Osteoblast (primary cell): ENCODE results near the gene FAM83D. TPM values are rescaled to one million over a fixed set of nuclear protein-coding genes. Genes with fewer than 3 reads are reported as not detected.

Experiments used
- DNase-seq: peaks from one replicate; pipeline ENCODE4 v3.0.0; 2011; ENCODE audit warnings: low spot score, mixed read lengths; ENCODE audit not compliant: insufficient read length; ENCODE audit errors: missing footprints
- H2AFZ ChIP-seq: 2 replicates; pipeline ENCODE4 v1.6.0; 2011; ENCODE audit warnings: mild to moderate bottlenecking, low read length
- H3K27ac ChIP-seq: 2 replicates; pipeline ENCODE4 v1.5.1; 2011; ENCODE audit warnings: mild to moderate bottlenecking, low read depth, low read length, moderate library complexity
- H3K27me3 ChIP-seq: 2 replicates; pipeline ENCODE4 v1.6.0; 2012; ENCODE audit warnings: mild to moderate bottlenecking, control low read depth, inconsistent platforms, low read length, moderate library complexity; ENCODE audit not compliant: insufficient read depth
- H3K36me3 ChIP-seq: 2 replicates; pipeline ENCODE4 v1.5.1; 2011; ENCODE audit warnings: mild to moderate bottlenecking, low read length, control low read depth, moderate library complexity; ENCODE audit not compliant: insufficient read depth
- H3K4me1 ChIP-seq: 2 replicates; pipeline ENCODE4 v1.5.1; 2011; ENCODE audit warnings: mild to moderate bottlenecking, low read length, control low read depth, moderate library complexity; ENCODE audit not compliant: insufficient read depth
- H3K4me2 ChIP-seq: 2 replicates; pipeline ENCODE4 v1.6.0; 2011; ENCODE audit warnings: mild to moderate bottlenecking, low read length; ENCODE audit not compliant: insufficient read depth
- H3K4me3 ChIP-seq: fragments of 200-600 bp; sonication (generic); 3 replicates; pipeline ENCODE4 v1.5.1; 2012; ENCODE audit warnings: mild to moderate bottlenecking, low read length, inconsistent platforms; ENCODE audit not compliant: insufficient read depth
- H3K79me2 ChIP-seq: 2 replicates; pipeline ENCODE4 v1.6.0; 2012; ENCODE audit warnings: mild to moderate bottlenecking, low read length, control low read depth, inconsistent platforms; ENCODE audit not compliant: insufficient read depth
- H3K9me3 ChIP-seq: 2 replicates; pipeline ENCODE4 v1.5.1; 2011; ENCODE audit warnings: low read depth, low read length, control low read depth
- H4K20me1 ChIP-seq: 2 replicates; pipeline ENCODE4 v1.6.0; 2012; ENCODE audit warnings: mild to moderate bottlenecking, low read length, control low read depth; ENCODE audit not compliant: insufficient read depth
- total RNA-seq: library from RNA; depleted of rRNA; stranded (reverse); fragments of >200 nt; gene quantifications from 2 replicates; pipeline ENCODE4 v1.2.3, GENCODE V29; 2012
- TF ChIP-seq, protein P1 (sequence below): IDR thresholded peaks from 2 replicates; pipeline ENCODE4 v1.5.1; 2011; ENCODE audit warnings: mild to moderate bottlenecking, low read depth, low read length, moderate library complexity; ENCODE audit errors: extremely low read depth

FAM83D gene
- total RNA-seq, 1 donor = 2.2 TPM

DNA sequence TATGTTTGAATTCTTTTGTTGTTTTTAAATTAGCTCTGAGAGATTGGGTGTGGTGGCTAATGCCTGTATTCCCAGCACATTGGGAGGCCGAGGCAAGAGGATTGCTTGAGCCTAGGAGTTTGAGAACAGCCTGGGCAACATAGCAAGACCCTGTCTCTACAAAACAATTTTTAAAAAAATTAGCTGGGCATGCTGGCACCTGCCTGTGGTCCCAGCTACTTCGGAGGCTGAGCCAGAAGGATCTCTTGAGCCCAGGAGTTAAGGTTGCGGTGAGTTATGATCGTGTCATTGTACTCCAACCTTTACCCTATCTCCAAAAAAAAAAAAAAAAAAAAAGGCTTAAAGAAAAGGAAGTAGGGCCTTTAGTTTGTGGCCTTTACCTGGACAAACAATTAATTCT is 58.8 kb downstream of the FAM83D start:
- peaks cover 19% of the 10 kb centered on the region for H3K36me3 ChIP-seq
- no peak overlapping the region for H3K4me3 ChIP-seq
- peak overlapping the region; percentile 2 for H3K27ac ChIP-seq
- peaks cover 8% of the 10 kb centered on the region for H4K20me1 ChIP-seq
- H2AFZ ChIP-seq = no peak overlapping the region
- H3K4me1 ChIP-seq = peaks cover 13% of the 10 kb centered on the region
- no peaks in the 10 kb centered on the region for H3K27me3 ChIP-seq
- DNase-seq = no peak
- peaks cover 12% of the 10 kb centered on the region for H3K79me2 ChIP-seq
- peak overlapping the region; percentile 58 for H3K4me2 ChIP-seq
- TF ChIP-seq, protein P1, sequence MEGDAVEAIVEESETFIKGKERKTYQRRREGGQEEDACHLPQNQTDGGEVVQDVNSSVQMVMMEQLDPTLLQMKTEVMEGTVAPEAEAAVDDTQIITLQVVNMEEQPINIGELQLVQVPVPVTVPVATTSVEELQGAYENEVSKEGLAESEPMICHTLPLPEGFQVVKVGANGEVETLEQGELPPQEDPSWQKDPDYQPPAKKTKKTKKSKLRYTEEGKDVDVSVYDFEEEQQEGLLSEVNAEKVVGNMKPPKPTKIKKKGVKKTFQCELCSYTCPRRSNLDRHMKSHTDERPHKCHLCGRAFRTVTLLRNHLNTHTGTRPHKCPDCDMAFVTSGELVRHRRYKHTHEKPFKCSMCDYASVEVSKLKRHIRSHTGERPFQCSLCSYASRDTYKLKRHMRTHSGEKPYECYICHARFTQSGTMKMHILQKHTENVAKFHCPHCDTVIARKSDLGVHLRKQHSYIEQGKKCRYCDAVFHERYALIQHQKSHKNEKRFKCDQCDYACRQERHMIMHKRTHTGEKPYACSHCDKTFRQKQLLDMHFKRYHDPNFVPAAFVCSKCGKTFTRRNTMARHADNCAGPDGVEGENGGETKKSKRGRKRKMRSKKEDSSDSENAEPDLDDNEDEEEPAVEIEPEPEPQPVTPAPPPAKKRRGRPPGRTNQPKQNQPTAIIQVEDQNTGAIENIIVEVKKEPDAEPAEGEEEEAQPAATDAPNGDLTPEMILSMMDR = no peak
- no peaks in the 10 kb centered on the region for H3K9me3 ChIP-seq

DNA sequence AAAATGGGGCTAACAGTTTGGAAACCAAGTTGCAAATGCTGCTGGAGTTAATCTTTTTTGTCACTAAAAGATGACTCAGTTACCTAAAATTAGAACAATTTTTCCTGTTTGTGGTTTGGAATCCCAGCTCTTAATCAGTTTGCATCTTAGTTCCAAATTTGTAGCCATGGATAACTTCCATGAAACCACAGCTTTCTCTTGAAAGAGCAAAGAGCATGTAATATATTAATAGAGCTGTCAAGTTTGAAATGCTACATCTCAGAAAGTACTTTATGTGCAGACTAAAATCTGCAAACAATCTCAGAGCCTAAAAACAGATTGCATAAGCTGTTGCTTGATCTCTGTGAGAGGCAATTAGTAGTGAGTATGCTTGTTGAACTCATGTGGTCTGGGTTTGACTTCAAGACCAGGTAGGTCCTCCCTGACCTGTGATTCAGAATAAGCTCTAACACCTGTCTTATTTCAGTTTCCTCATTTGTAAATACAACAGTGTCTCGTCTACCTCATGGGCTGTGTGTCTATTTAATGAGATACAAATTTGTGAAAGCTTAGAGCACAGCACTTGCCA is 59.5 kb downstream of the FAM83D start:
- peak; percentile 8 for DNase-seq
- Histone ChIP-seq H3K79me2 (peaks cover 9% of the 10 kb centered on the region), H3K27ac (peak overlapping the region; percentile 31), H3K9me3 (no peaks in the 10 kb centered on the region), H3K36me3 (peaks cover 22% of the 10 kb centered on the region), H3K4me2 (peak overlapping the region; percentile 58), H3K4me1 (peaks cover 13% of the 10 kb centered on the region), H4K20me1 (peaks cover 8% of the 10 kb centered on the region), H2AFZ (no peak overlapping the region), H3K4me3 (no peak overlapping the region), H3K27me3 (no peaks in the 10 kb centered on the region)
- TF ChIP-seq, protein P1 = no peak

DNA sequence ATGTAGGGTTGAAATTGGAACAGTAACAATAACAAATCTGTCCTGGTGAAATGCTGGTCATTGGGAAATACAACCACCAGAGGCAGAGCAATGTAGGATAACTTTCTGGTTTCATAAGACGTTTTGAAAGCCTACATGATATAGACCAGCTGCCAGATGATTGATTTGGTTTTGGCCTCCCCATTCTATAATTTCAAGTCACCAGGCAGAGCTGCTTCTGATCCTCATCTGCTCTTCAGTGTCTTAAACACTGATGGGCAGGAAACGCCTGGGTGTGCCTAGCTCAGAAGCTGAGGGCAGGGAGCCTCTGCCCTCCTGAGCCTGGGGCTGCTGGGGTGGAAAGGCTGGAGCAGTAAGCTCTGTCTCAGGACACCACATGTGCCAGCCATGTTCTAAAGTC is 60.4 kb downstream of the FAM83D start:
- no peak overlapping the region for H2AFZ ChIP-seq
- H3K9me3 ChIP-seq = no peaks in the 10 kb centered on the region
- DNase-seq = no peak
- H3K4me3 ChIP-seq = no peak overlapping the region
- peaks cover 9% of the 10 kb centered on the region for H4K20me1 ChIP-seq
- H3K27me3 ChIP-seq = no peaks in the 10 kb centered on the region
- TF ChIP-seq, protein P1 = no peak
- peaks cover 6% of the 10 kb centered on the region for H3K79me2 ChIP-seq
- H3K4me1 ChIP-seq = peaks cover 13% of the 10 kb centered on the region
- H3K36me3 ChIP-seq = peaks cover 23% of the 10 kb centered on the region
- H3K4me2 ChIP-seq = no peak overlapping the region
- no peak overlapping the region for H3K27ac ChIP-seq

DNA sequence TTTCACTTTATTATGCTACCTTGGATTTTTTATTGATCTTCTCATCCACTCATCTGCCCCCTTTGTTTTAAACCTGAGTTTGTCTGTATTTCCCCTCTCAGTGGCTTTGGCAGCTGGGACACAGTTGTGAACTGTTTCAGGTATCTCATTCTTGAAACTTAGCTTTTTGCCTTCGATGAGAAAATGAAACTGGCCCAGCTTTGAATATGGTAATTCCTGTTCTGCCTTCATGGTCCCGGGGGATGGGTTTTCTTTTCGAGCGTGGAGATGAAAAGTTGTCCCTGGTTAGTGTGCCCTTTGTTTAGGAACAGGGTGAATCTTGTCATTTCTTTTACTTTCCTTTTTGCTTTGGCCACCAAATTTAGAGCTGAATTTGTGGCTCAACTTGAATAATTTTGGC is 61.6 kb downstream of the FAM83D start:
- peaks cover 13% of the 10 kb centered on the region for H3K4me1 ChIP-seq
- H3K27me3 ChIP-seq = no peaks in the 10 kb centered on the region
- H3K27ac ChIP-seq = no peak overlapping the region
- H4K20me1 ChIP-seq = peaks cover 10% of the 10 kb centered on the region
- H2AFZ ChIP-seq = no peak overlapping the region
- H3K79me2 ChIP-seq = peaks cover 6% of the 10 kb centered on the region
- TF ChIP-seq, protein P1 = no peak
- H3K9me3 ChIP-seq = no peaks in the 10 kb centered on the region
- H3K36me3 ChIP-seq = peaks cover 23% of the 10 kb centered on the region
- no peak for DNase-seq
- no peak overlapping the region for H3K4me2 ChIP-seq
- no peak overlapping the region for H3K4me3 ChIP-seq
